ENCODE data around the gene PPCDC. TPM values are rescaled to one million over a fixed set of nuclear protein-coding genes. Genes with fewer than 3 reads are reported as not detected.

Gene PPCDC
- total and polyA plus RNA-seq, 4 donors = 12.8 to 23.8 (median 20.8) TPM

DNA sequence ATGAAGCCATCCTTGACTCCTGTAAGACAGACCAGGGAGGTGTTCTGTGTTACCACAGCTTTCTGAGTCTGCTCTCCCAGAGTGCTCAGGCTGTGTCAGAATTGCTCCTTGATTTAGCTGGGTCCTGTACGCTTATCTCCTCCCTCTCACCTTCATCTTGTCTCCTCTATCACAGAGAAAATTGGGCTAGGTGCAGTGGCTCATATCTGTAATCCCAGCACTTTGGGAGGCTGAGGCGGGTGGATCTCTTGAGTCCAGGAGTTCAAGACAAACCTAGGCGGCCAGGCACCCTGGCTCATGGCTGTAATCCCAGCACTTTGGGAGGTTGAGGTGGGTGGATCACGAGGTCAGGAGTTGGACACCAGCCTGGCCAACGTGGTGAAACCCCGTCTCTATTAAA, 22.1 kb upstream of the PPCDC start:
- TF ChIP-seq CTCF (IDR thresholded peaks at IDR 0.05; ENCODE audit: control extremely low read depth, extremely low read depth) = no peak
- WGBS, 2 donors = 88 to 90% methylated on average over 6 of the region's 6 CpGs
- Histone ChIP-seq H3K9ac (ENCODE audit: insufficient read depth in 1 of 2, low read length in 2 of 2) (no peak overlapping the region), H3K4me3 (no peak overlapping the region), H3K4me1 (ENCODE audit: control insufficient read depth in 5 of 5, insufficient read depth in 5 of 5, low read length in 5 of 5) (peaks cover 0 to 9% (median under 1%) of the 10 kb centered on the region in 5 donors), H3K27ac (ENCODE audit: low read depth in 1 of 2, low read length in 1 of 2) (no peak overlapping the region), H3K36me3 (ENCODE audit: control insufficient read depth in 4 of 4, insufficient read depth in 4 of 4, low read length in 4 of 4) (no peaks in the 10 kb centered on the region), H3K9me3 (ENCODE audit: control insufficient read depth in 4 of 4, insufficient read depth in 3 of 4, low read length in 3 of 4) (no peaks in the 10 kb centered on the region), H3K27me3 (ENCODE audit: control insufficient read depth in 3 of 3, insufficient read depth in 3 of 3, low read length in 2 of 3) (peaks cover 0 to 4% (median 0%) of the 10 kb centered on the region in 3 donors)
- ATAC-seq (ENCODE audit: insufficient read depth, low FRiP score) (no peak), DNase-seq (no peak)

GRCh38 chr15:75002398-75002797, 21.0 kb upstream of the PPCDC start:
- Histone ChIP-seq H3K36me3 (ENCODE audit: control insufficient read depth in 4 of 4, insufficient read depth in 4 of 4, low read length in 4 of 4) (no peaks in the 10 kb centered on the region), H3K4me1 (ENCODE audit: control insufficient read depth in 5 of 5, insufficient read depth in 5 of 5, low read length in 5 of 5) (peaks cover 0 to 1% (median 0%) of the 10 kb centered on the region in 5 donors), H3K27ac (ENCODE audit: low read depth in 1 of 2, low read length in 1 of 2) (no peak overlapping the region), H3K4me3 (no peak overlapping the region), H3K9ac (ENCODE audit: insufficient read depth in 1 of 2, low read length in 2 of 2) (no peak overlapping the region), H3K27me3 (ENCODE audit: control insufficient read depth in 3 of 3, insufficient read depth in 3 of 3, low read length in 2 of 3) (no peaks in the 10 kb centered on the region), H3K9me3 (ENCODE audit: control insufficient read depth in 4 of 4, insufficient read depth in 3 of 4, low read length in 3 of 4) (no peaks in the 10 kb centered on the region)
- ATAC-seq (ENCODE audit: insufficient read depth, low FRiP score) (no peak), DNase-seq (no peak)
- no peak for TF ChIP-seq CTCF (IDR thresholded peaks at IDR 0.05; ENCODE audit: control extremely low read depth, extremely low read depth)
- WGBS, 2 donors = 71 to 87% methylated on average over 7 of the region's 7 CpGs

DNA sequence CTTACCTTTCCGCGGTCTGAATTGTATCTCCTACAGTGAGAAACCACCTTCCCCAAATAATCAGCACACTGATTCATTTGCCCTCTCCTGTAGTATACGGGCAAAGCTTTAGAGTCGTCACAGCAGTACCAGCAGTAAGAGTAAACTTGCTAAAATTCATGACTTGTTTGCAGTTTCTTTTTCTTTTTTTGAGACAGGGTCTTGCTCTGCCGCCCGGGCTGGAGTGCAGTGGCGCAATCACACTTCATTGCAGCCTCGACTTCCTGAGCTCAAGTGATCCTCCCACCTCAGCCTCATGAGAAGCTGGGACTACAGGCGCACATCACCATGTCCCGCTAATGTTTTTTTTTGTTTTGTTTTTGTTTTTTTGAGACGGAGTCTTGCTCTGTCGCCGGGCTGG, 16.2 kb upstream of the PPCDC start:
- DNase-seq (no peak), ATAC-seq (ENCODE audit: insufficient read depth, low FRiP score) (no peak)
- Histone ChIP-seq H3K27ac (ENCODE audit: low read depth in 1 of 2, low read length in 1 of 2) (no peak overlapping the region), H3K4me3 (no peak overlapping the region), H3K27me3 (ENCODE audit: control insufficient read depth in 3 of 3, insufficient read depth in 3 of 3, low read length in 2 of 3) (no peaks in the 10 kb centered on the region), H3K36me3 (ENCODE audit: control insufficient read depth in 4 of 4, insufficient read depth in 4 of 4, low read length in 4 of 4) (no peaks in the 10 kb centered on the region), H3K9me3 (ENCODE audit: control insufficient read depth in 4 of 4, insufficient read depth in 3 of 4, low read length in 3 of 4) (no peaks in the 10 kb centered on the region), H3K4me1 (ENCODE audit: control insufficient read depth in 5 of 5, insufficient read depth in 5 of 5, low read length in 5 of 5) (no peaks in the 10 kb centered on the region), H3K9ac (ENCODE audit: insufficient read depth in 1 of 2, low read length in 2 of 2) (no peak overlapping the region)
- no peak for TF ChIP-seq CTCF (IDR thresholded peaks at IDR 0.05; ENCODE audit: control extremely low read depth, extremely low read depth)
- WGBS, 2 donors = 68 to 80% methylated on average over 13 of the region's 13 CpGs

- WGBS, 2 donors = 39 to 72% methylated on average over 5 of the region's 5 CpGs
- Histone ChIP-seq H3K9ac (ENCODE audit: insufficient read depth in 1 of 2, low read length in 2 of 2) (no peak overlapping the region), H3K36me3 (ENCODE audit: control insufficient read depth in 4 of 4, insufficient read depth in 4 of 4, low read length in 4 of 4) (no peaks in the 10 kb centered on the region), H3K27ac (ENCODE audit: low read depth in 1 of 2, low read length in 1 of 2) (no peak overlapping the region), H3K4me1 (ENCODE audit: control insufficient read depth in 5 of 5, insufficient read depth in 5 of 5, low read length in 5 of 5) (no peaks in the 10 kb centered on the region), H3K27me3 (ENCODE audit: control insufficient read depth in 3 of 3, insufficient read depth in 3 of 3, low read length in 2 of 3) (no peaks in the 10 kb centered on the region), H3K4me3 (no peak overlapping the region), H3K9me3 (ENCODE audit: control insufficient read depth in 4 of 4, insufficient read depth in 3 of 4, low read length in 3 of 4) (no peaks in the 10 kb centered on the region)
- ATAC-seq (ENCODE audit: insufficient read depth, low FRiP score) (no peak), DNase-seq (no peak)
- TF ChIP-seq CTCF (IDR thresholded peaks at IDR 0.05; ENCODE audit: control extremely low read depth, extremely low read depth) = no peak
These were observed 15.2 kb upstream of the PPCDC start for GRCh38 chr15:75008221-75008625.

Measured in lung (tissue), 12 donors.